GM18502 (cell line): Measurements from ENCODE around the gene DTX3L.
A peak's percentile ranks its signal among the peaks of the same experiment; 100 is the strongest.

Experiments used
- ATAC-seq: cut with Tn5 transposase; IDR thresholded peaks from one replicate; pipeline ENCODE4 v1.9.1; 2021; ENCODE audit warnings: mild to moderate bottlenecking; ENCODE audit not compliant: unreplicated experiment, poor library complexity

Gene DTX3L

DNA sequence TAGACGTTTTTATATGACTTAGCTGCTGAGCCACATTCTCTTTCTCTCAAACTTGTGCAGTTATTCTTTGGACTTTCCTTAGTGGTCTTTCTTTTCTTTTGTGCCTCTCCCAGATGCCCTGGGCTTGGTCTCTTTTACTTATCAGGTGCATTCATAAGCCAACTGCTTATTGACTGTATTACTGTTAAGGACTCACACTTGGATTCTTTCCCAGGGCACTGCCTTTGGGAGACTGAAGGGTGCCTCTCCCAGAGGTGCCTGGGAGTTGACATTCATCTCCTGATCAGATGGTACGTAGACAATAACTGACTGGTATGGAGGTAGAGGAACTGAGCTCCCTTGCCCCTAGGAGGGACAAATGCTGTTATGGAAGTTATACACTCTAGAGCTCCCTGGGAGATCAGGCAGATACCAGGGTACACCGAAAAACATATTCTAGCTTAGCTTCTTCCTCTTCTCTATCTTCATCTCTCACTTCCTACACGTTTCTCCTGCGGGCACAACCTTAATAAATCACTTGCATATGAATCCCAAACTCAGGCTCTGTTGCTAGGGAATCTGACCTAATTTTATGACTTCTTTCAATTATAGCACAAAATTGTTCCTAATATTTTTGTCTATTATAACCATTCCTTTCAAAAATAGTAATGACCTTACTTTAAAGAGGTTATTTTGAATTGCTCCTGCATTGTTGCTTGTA lies 38.0 kb downstream of the DTX3L start:
- no peak for ATAC-seq

DNA sequence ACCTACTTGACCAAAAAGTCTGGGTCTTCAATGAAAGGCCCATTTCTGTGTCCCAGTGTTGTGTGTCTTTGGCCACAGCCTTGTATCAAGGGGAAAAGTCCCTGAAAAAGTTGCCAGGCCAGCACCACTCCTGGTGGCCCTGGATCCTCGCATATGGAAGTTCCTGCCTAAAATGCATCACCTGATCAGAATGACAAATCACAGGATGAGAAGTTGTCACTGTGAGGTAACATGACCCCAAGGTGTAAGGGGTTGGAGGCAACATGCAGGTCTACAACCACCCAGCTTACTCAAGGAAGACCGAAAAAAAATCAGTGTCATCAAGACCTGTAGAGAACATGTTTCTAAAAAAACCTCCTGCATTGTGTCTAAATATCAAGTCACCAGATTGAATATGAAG lies 38.9 kb downstream of the DTX3L start:
- ATAC-seq: no peak

DNA sequence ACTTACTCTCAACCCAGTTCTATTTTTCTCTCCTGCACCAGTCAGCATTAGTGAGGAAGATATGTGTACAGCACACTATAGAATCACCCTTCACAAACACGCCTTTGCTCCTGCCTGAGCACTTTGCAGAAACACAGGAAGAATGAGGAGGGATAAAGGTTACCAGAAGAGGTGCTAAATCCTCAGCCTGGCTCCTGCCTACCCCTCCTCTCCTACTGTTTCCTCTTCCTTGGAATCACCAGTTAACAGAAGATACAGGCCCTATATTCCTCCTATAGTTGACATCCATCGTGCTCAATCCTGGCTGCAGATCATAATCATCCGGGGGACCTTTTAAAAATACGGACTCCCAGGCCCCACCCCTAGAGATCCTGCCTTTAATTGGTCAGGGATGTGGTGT lies 42.2 kb downstream of the DTX3L start:
- no peak for ATAC-seq

DNA sequence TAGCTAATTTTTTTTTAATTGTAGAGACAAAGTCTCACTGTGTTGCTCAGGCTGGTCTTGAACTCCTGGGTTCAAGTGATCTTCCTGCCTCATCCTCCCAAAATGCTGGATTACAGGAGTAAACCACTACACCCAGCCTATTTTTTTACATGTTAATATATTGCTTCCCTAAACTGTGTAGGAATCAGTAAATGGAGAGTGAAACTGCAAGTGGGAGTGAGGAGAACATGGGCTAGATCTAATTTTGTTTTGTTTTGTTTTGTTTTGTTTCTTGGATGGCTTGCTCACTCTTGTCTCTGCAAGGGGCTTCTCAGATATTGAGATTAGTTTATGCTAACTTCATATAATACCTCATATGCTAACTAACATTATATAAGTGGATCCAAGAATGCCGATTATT lies 44.8 kb downstream of the DTX3L start:
- ATAC-seq: no peak

DNA sequence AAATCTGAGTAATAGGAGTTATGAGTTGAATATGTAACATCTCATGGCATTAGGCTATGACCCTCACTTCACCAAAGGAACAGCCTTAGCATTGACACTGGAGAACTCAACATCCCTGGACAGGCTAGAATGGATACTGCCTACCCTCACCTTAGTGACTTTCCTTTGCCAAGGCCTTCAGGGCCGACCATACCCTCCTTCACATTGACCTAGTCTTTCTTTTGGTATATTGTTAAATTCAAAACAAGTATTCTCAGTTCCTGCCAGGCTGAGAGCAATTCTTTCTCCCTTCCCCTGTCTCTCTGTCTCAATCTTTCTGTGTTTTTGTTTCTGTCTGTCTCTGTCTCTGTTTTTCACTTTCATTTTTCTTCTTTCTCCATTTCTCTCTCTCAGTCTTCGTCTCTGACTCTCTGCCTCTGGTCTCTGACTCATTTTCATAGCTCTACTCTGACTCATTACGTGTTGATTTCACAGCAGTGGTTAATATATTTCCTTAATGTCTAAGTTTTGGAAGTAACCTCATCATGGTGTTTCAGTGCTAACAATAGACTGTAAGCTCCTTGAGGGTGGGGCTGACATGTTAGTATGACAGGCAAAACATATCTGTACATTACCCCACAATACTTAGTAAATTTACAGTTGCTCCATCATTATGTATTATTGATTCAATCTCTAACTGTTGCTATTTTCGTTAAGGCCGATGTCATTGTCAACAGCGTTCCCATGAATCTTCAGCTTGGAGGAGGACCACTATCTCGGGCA lies 45.8 kb downstream of the DTX3L start:
- ATAC-seq: peak; percentile 97

DNA sequence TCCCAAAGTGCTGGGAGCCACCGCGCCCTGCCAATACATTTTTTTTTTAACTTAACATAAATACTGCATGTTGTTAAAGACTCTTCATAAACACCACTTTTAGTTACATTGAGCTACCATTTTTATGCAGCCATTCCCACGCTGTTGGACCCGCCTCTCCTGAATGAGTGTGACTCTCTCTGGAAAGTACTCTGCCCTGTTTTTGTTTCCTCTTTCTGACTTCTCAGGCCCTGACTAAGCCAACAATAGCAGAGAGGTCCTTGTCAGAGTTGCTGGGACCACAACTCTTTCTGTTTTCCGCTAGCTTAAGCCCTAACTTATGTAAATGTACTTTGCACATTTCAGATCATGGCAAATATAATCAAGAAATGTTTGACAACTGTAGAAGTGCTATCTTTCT lies 48.6 kb downstream of the DTX3L start:
- ATAC-seq: no peak

DNA sequence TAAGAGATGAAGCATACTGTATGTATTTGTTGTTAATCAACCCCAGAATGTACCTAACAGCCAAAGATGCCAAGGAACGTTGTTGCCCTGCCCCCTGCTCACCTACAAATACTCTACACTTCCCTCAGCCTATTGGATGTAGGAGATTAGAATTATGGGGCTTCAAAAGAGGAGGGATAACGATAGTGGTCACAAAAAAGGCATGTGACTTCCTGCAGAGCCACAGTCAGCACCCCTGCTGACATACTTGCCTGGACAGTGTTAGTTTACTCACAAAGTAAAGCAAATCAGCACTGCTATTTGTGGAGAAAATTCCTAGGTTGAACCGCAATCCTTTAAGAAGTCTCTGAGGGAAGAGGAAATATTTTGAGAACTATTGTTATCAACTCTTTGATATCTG lies 51.2 kb downstream of the DTX3L start:
- ATAC-seq: no peak

DNA sequence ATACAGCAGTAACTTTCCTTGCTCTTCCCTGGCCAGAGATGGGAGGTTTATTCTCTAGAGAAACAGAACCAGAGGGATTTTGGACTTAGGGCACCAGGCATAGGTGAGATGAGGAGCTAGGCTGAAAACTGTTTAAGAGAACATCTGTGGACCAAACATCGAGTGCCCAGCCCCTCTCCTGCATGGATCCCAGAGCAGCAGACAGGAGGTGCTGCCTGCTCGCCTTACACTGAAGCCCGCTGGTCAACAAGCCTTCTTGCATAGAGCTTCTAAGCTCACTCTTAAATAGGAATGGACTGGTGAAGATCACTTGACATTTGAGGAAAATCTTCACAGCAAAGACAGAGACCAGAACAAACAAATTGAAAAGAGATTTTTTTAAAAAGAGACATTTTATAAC lies 54.5 kb downstream of the DTX3L start:
- ATAC-seq: no peak

DNA sequence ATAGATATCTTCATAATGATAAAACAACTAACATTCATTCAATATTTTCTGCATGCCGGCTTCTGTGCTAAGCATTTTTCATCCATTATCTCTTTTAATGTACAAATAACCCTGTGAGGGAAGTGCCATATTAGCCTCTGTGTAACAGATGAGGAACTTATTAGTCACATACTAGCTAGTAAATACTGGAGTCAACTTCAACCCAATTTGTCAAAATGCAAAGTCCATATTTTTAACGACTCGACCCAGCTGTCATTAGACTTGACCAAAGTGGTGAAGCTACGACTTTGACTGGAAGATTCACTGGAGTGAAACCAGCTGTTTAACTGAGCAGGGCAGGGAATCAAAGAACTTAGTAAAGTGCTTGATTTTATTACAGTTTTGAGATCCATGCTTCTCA lies 54.9 kb downstream of the DTX3L start:
- no peak for ATAC-seq

DNA sequence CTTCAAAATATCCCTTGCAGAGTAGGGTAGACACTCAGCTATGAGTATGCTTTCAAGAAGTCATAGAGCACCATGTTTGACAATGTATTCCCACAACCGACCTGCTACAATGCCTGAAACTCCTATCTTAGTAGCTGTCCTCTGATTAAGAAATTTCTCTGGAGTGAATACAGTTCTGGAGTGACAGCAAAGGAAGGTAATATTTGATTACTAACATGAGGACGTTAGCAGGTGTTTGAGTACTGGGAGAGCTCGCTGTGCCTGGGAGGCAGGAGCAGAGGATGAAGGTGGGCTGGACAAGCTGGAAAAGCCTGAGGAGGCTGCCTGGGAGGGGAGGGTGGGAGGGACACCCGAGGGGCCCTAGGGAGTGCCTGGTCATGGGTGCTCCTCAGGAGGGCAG lies 56.3 kb downstream of the DTX3L start:
- ATAC-seq: no peak

DNA sequence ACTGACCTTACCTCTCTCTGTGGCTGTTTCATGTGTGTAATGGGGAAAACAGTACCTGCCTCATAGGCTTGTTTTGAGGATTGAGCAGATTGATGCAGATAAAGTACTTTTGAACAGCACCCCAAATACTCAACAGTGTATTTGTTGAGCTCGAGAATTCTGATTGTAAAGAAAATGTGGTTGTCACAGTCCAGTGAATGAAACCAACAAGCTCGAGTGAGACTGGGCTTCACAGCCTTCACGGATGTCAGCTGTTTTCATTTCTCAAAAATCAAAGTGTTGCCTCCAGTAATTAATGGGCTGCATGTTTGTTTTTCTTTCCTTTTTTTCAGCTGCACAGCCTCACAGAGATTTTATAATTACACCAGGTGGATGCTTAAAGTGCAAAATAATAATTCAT lies 57.0 kb downstream of the DTX3L start:
- peak; percentile 64 for ATAC-seq

DNA sequence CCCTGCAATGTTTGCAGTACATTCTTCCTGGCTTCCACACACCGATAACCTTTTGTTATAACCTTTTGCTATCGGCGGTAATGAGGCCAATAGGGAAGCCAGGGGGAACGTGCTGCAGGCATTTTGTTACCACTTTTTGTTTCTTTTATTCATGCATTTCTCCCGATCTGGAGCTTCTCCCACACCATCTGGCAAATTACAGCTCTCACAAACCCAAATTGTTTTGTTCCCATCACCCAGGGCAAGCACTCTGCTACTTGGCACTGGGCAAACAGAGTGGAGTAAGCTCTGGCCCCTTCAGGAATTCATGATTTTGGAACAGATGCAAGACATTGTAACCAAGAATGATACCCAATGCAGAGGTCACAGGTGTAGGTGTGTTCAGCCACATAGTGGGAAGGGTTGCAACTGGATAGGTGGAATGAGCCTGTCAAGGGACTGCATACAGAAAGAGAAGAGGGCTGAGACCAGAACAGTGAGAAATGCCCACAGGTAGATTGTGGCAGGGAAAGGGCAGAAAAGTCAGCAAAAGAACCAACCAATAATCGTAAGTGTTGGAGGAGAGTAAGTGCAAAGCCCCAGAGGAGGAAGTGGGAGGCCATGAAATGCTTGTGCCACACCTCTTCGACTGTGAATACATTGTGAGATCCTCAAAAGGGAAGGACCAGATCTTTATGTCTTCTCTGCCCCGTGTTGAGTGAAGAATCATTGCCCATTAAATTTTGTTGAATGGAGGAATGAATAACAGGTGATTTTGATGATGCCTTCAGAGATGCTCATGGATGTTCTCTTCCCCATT lies 59.1 kb downstream of the DTX3L start:
- no peak for ATAC-seq
